A549 treated with ZK216348 at 1 μM for 4 hours (cell line): ENCODE measurements around the gene GMIP. TPM values are rescaled to one million over a fixed set of nuclear protein-coding genes. Genes with fewer than 3 reads are reported as not detected.

Experiments used
- total RNA-seq: library from RNA; stranded (reverse); fragments of 200-300 nt; extraction: Qiagen RNA extraction; gene quantifications from 5 replicates; pipeline ENCODE4 v1.2.3, GENCODE V29; 2022; ENCODE audit warnings: low read depth

GMIP gene
- 2.9 to 5.2 TPM (median 4.6 TPM) in 5 replicates for total RNA-seq

GRCh38 chr19:19643158-19644053, at the start of gene GMIP:
Gene GMIP (minus strand): TSS chr19:19643657. CDS start chr19:19643529, 128 bp downstream.

GRCh38 chr19:19668230-19669012, 25.0 kb upstream of the GMIP start, which contains the start of gene ZNF101:
Gene ZNF101 (plus strand): TSS chr19:19668839. CDS start chr19:19668964, 125 bp downstream.

GRCh38 chr19:19663256-19664120, 20.0 kb upstream of the GMIP start, which contains the start of gene ATP13A1:
Gene ATP13A1 (minus strand): TSS chr19:19663676. CDS start chr19:19663666, 10 bp downstream.

GRCh38 chr19:19627621-19628500, 15.6 kb downstream of the GMIP start, which contains the start of gene LPAR2:
Gene LPAR2 (minus strand): TSS chr19:19628220. CDS start chr19:19627275, 945 bp downstream.

GRCh38 chr19:19618219-19619051, 25.0 kb downstream of the GMIP start, which contains the start of gene PBX4:
Gene PBX4 (minus strand): TSS chr19:19618687. CDS start chr19:19618629, 58 bp downstream.

Other genes with a start within 250 kb of the GMIP start
- 31.9 to 50.8 TPM (median 43.6 TPM) in 5 replicates for gene GATAD2A, start 238.0 kb downstream of the GMIP start, total RNA-seq
- 0.31 to 2.0 TPM (median 1.7 TPM) in 5 replicates for gene TSSK6, start 128.1 kb downstream of the GMIP start, total RNA-seq
- 139 to 195 TPM (median 160 TPM) in 5 replicates for gene NDUFA13, start 127.4 kb downstream of the GMIP start, total RNA-seq
- 1.9 to 4.4 TPM (median 3.8 TPM) in 5 replicates for gene YJEFN3, start 114.7 kb downstream of the GMIP start, total RNA-seq
- 0.28 to 0.46 TPM (median 0.37 TPM) in 4 of 5 replicates, not detected in the other for gene CILP2, start 105.4 kb downstream of the GMIP start, total RNA-seq
- 1.6 to 1.8 TPM (median 1.7 TPM) in 5 replicates for gene PBX4, start 25.0 kb downstream of the GMIP start, total RNA-seq
- 2.0 to 5.4 TPM (median 5.2 TPM) in 5 replicates for gene LPAR2, start 15.4 kb downstream of the GMIP start, total RNA-seq
- gene ATP13A1, start 20.0 kb upstream of the GMIP start, total RNA-seq = 19.9 to 37.0 TPM (median 34.3 TPM) in 5 replicates
- 3.7 to 5.0 TPM (median 4.3 TPM) in 5 replicates for gene ZNF101, start 25.2 kb upstream of the GMIP start, total RNA-seq
- 1.6 to 2.1 TPM (median 1.9 TPM) in 5 replicates for gene ZNF14, start 89.5 kb upstream of the GMIP start, total RNA-seq
- gene ZNF506, start 178.1 kb upstream of the GMIP start, total RNA-seq = 0.36 TPM in 1 of 5 replicates, not detected in the others
- not detected in 5 replicates for gene ZNF253, start 222.2 kb upstream of the GMIP start, total RNA-seq